SU-DHL-6 (cell line): ENCODE results near the gene XIRP2.

Experiments
- H2AFZ ChIP-seq: fragments of 200-600 bp; sonication (generic); 2 replicates; pipeline ENCODE4 v1.6.1; 2014; ENCODE audit warnings: low read depth, mild to moderate bottlenecking, moderate library complexity, mixed read lengths, antibody characterized with exemption, low read length; ENCODE audit not compliant: severe bottlenecking
- H3F3A ChIP-seq: fragments of 200-600 bp; shearing (Covaris generic); 2 replicates; pipeline ENCODE4 v1.6.0; 2016; ENCODE audit warnings: antibody characterized with exemption, mild to moderate bottlenecking; ENCODE audit not compliant: insufficient read depth
- H3K27ac ChIP-seq: fragments of 200-600 bp; sonication (generic); 2 replicates; pipeline ENCODE4 v1.5.1; 2016; ENCODE audit warnings: low read depth, mild to moderate bottlenecking, low read length, moderate library complexity, mixed read lengths
- H3K27me3 ChIP-seq: fragments of 200-600 bp; sonication (generic), shearing (Covaris generic); 2 replicates; pipeline ENCODE4 v1.6.0; 2014; ENCODE audit warnings: mild to moderate bottlenecking, low read length
- H3K36me3 ChIP-seq: fragments of 200-600 bp; sonication (generic); 2 replicates; pipeline ENCODE4 v1.6.1; 2014; ENCODE audit warnings: mild to moderate bottlenecking, low read length, mixed read lengths
- H3K4me2 ChIP-seq: fragments of 300-600, 200-600 bp; shearing (Covaris generic), sonication (generic); 2 replicates; pipeline ENCODE4 v1.6.0; 2014; ENCODE audit warnings: low read length, low read depth, mild to moderate bottlenecking; ENCODE audit not compliant: poor library complexity, severe bottlenecking
- H3K4me3 ChIP-seq: fragments of 200-600 bp; sonication (generic); 2 replicates; pipeline ENCODE4 v1.5.1; 2014; ENCODE audit warnings: antibody characterized with exemption, low read length, mild to moderate bottlenecking, mixed read lengths; ENCODE audit not compliant: insufficient read depth, poor library complexity, severe bottlenecking
- H3K79me2 ChIP-seq: fragments of 200-600 bp; sonication (generic); 2 replicates; pipeline ENCODE4 v1.6.1; 2014; ENCODE audit warnings: mild to moderate bottlenecking, low read length, moderate library complexity; ENCODE audit not compliant: insufficient read depth
- H3K9ac ChIP-seq: fragments of 200-600 bp; sonication (generic); 2 replicates; pipeline ENCODE4 v1.7.0; 2014; ENCODE audit warnings: mild to moderate bottlenecking, low read length
- H3K9me2 ChIP-seq: fragments of 200-600 bp; sonication (generic); replicated peaks from 2 replicates; pipeline ENCODE4 v1.6.1; 2014; ENCODE audit warnings: low read length; ENCODE audit not compliant: insufficient read depth
- H3K9me3 ChIP-seq: fragments of 200-600 bp; sonication (generic); 2 replicates; pipeline ENCODE4 v1.6.1; 2014; ENCODE audit warnings: low read length, mixed read lengths; ENCODE audit not compliant: insufficient read depth
- H4K20me1 ChIP-seq: fragments of 200-600 bp; sonication (generic); 2 replicates; pipeline ENCODE4 v1.6.1; 2014; ENCODE audit warnings: low read depth, mild to moderate bottlenecking, antibody characterized with exemption, low read length, moderate library complexity, mixed read lengths
- EZH2phosphoT487 ChIP-seq: fragments of 200-600 bp; sonication (generic), shearing (Covaris generic); conservative IDR thresholded peaks from 2 replicates; pipeline ENCODE4 v1.6.1; 2018; ENCODE audit warnings: mild to moderate bottlenecking, antibody characterized with exemption, low read length, moderate library complexity, mixed read lengths
- TF ChIP-seq, protein P1 (sequence below): fragments of 200-600 bp; sonication (generic); IDR thresholded peaks from one replicate; pipeline ENCODE4 v1.5.1; 2017; ENCODE audit warnings: antibody characterized with exemption, mild to moderate bottlenecking, low read length, moderate library complexity; ENCODE audit not compliant: insufficient read depth, poor library complexity, severe bottlenecking

Gene XIRP2

DNA sequence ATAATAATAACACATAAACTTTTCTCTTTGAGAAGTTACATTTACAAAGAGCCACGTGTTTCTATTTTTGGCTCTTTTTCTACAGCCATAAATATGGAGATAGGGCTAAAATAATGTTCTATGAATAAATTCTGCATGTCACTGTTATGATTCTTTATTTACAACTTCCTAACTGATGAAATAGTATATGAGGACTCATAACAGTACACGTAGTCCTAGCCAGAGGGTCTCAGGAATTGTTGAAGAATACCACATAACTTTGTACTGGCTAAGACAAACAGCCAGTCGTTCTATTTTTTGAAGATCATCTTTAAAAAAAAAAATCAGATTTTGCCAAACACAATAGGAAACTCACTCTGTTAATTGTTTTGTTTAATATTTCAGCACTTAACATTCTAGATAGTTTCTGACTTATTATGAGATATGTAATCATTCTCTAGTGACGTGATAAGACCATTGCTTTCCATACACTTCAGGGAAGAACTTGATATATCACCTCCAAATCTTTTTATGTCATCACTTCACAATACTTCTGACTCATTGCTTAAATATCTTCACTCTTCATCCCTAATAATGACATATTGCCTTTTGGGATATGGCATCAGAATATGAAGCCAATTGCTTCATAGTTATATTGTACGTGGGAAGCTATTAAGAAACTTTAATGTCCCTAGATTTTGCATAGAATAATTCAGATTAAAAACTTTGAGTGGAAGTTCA is 256.1 kb downstream of the XIRP2 start:
- Histone ChIP-seq H3K9ac (no peak overlapping the region), H3K4me2 (no peak overlapping the region), H3K79me2 (no peaks in the 10 kb centered on the region), H3K36me3 (no peaks in the 10 kb centered on the region), H3K9me2 (no peaks in the 10 kb centered on the region), H2AFZ (no peak overlapping the region), H3K9me3 (no peaks in the 10 kb centered on the region), H3K27ac (no peak overlapping the region), H3K4me3 (no peak overlapping the region), H4K20me1 (no peaks in the 10 kb centered on the region), H3K27me3 (no peaks in the 10 kb centered on the region), H3F3A (no peaks in the 10 kb centered on the region)
- TF ChIP-seq, protein P1, sequence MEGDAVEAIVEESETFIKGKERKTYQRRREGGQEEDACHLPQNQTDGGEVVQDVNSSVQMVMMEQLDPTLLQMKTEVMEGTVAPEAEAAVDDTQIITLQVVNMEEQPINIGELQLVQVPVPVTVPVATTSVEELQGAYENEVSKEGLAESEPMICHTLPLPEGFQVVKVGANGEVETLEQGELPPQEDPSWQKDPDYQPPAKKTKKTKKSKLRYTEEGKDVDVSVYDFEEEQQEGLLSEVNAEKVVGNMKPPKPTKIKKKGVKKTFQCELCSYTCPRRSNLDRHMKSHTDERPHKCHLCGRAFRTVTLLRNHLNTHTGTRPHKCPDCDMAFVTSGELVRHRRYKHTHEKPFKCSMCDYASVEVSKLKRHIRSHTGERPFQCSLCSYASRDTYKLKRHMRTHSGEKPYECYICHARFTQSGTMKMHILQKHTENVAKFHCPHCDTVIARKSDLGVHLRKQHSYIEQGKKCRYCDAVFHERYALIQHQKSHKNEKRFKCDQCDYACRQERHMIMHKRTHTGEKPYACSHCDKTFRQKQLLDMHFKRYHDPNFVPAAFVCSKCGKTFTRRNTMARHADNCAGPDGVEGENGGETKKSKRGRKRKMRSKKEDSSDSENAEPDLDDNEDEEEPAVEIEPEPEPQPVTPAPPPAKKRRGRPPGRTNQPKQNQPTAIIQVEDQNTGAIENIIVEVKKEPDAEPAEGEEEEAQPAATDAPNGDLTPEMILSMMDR = no peak
- no peak for TF ChIP-seq EZH2phosphoT487

DNA sequence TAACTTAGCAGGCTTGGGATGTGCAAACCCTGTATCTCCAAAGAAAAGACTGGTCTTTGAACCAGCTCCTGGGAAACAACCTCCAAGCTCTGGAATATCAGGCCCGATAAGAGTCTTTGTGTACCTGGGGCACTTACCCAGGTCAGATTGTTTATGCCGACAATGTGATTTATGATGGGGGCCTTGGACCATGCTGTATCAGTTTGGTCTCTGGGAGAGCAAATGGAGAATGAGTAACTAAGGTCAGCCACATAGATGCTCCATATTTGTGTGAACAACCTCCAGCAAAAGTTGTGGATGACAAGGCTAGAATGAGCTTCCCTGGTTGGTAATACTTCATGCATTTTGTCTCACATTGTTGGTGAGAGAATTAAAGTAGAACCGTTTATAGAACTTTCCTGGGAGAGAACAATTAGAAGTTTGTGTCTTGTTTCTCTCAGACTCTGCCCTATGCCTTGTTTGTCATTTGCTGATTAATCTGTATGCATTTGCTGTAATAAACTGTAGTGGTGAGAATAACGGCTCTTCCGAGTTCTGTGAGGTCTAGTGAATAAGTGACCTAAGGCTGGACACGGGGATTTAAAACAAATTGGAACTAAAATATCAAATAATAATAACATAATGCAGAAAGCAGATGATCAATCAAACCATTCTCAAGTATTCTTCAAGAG is 259.1 kb downstream of the XIRP2 start:
- Histone ChIP-seq H3K9ac (no peak overlapping the region), H3K36me3 (no peaks in the 10 kb centered on the region), H3F3A (no peaks in the 10 kb centered on the region), H2AFZ (no peak overlapping the region), H3K27ac (no peak overlapping the region), H4K20me1 (no peaks in the 10 kb centered on the region), H3K9me3 (no peaks in the 10 kb centered on the region), H3K4me3 (no peak overlapping the region), H3K79me2 (no peaks in the 10 kb centered on the region), H3K4me2 (no peak overlapping the region), H3K27me3 (no peaks in the 10 kb centered on the region), H3K9me2 (no peaks in the 10 kb centered on the region)
- no peak for TF ChIP-seq EZH2phosphoT487
- TF ChIP-seq, protein P1 = no peak

DNA sequence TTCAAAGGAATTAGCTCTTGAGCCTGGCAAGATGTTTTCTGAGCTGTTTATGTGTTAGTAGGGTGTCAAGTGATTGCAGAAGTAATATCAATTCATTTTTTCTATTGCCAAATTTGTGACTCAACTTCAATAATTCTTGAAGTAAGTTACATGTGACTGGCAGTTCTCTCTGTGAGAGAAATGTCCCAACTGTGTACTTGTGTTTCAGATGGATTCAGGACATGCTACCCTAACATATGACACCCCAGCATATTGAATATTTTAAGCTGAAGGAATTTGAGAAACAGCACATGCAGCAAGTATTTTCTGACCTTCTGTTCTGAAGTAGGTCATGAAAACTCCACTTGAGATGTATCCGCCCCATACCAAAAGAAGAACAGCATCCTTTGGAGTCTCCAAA is 263.6 kb downstream of the XIRP2 start:
- H3K79me2 ChIP-seq = no peaks in the 10 kb centered on the region
- no peak overlapping the region for H3K4me2 ChIP-seq
- H3K9me3 ChIP-seq = no peaks in the 10 kb centered on the region
- TF ChIP-seq, protein P1 = no peak
- TF ChIP-seq EZH2phosphoT487 = no peak
- H3K27ac ChIP-seq = no peak overlapping the region
- H3K9me2 ChIP-seq = no peaks in the 10 kb centered on the region
- H2AFZ ChIP-seq = no peak overlapping the region
- no peaks in the 10 kb centered on the region for H3F3A ChIP-seq
- H3K36me3 ChIP-seq = no peaks in the 10 kb centered on the region
- no peaks in the 10 kb centered on the region for H4K20me1 ChIP-seq
- no peaks in the 10 kb centered on the region for H3K27me3 ChIP-seq
- no peak overlapping the region for H3K4me3 ChIP-seq
- H3K9ac ChIP-seq = no peak overlapping the region
